HepG2 (cell line): ENCODE measurements around the gene LITAFD. TPM values are rescaled to one million over a fixed set of nuclear protein-coding genes. Genes with fewer than 3 reads are reported as not detected.
A peak's percentile ranks its signal among the peaks of the same experiment; 100 is the strongest.

ENCODE experiments used
- FOXC1 ChIP-seq: sonication (generic); formaldehyde crosslinking; IDR thresholded peaks from 2 replicates; pipeline ENCODE4 v1.8.0; 2022; ENCODE audit warnings: mild to moderate bottlenecking, missing genetic modification reagents, borderline replicate concordance
- FOXM1 ChIP-seq: sonication (generic); formaldehyde crosslinking; IDR thresholded peaks from 2 replicates; pipeline ENCODE4 v1.5.0; 2020; ENCODE audit warnings: missing genetic modification reagents
- HNRNPL ChIP-seq: fragments of 200-400 bp; formaldehyde crosslinking; IDR thresholded peaks from 2 replicates; pipeline ENCODE4 v1.6.1; 2017; ENCODE audit warnings: mild to moderate bottlenecking, low read depth, low read length
- MLLT10 ChIP-seq: sonication (generic); formaldehyde crosslinking; IDR thresholded peaks from 2 replicates; pipeline ENCODE4 v1.4.0; 2020; ENCODE audit warnings: missing genetic modification reagents
- NFRKB ChIP-seq: fragments of 450-650 bp; IDR thresholded peaks from 2 replicates; pipeline ENCODE4 v1.6.1; 2017
- NFYC ChIP-seq: IDR thresholded peaks from 2 replicates; pipeline ENCODE4 v1.6.1; 2016; ENCODE audit warnings: missing genetic modification reagents, missing compliant biosample characterization
- RBFOX2 ChIP-seq: fragments of 200-400 bp; formaldehyde crosslinking; IDR thresholded peaks from 2 replicates; pipeline ENCODE4 v1.6.1; 2017; ENCODE audit warnings: low read depth, mild to moderate bottlenecking, low read length
- SNAPC5 ChIP-seq: sonication (generic); formaldehyde crosslinking; IDR thresholded peaks from 2 replicates; pipeline ENCODE4 v1.8.1; 2023; ENCODE audit warnings: mild to moderate bottlenecking, missing genetic modification reagents, borderline replicate concordance
- TCF7 ChIP-seq: sonication (generic); IDR thresholded peaks from 2 replicates; pipeline ENCODE4 v1.6.1; 2016; ENCODE audit warnings: antibody characterized with exemption, low read depth
- ZBTB42 ChIP-seq: sonication (generic); formaldehyde crosslinking; IDR thresholded peaks from 2 replicates; pipeline ENCODE4 v1.5.0; 2020; ENCODE audit warnings: mild to moderate bottlenecking, missing genetic modification reagents
- ZFY ChIP-seq: sonication (generic); formaldehyde crosslinking; IDR thresholded peaks from 2 replicates; pipeline ENCODE4 v1.4.0; 2020; ENCODE audit warnings: missing genetic modification reagents
- ZKSCAN8 ChIP-seq: IDR thresholded peaks from 2 replicates; pipeline ENCODE4 v1.6.1; 2016; ENCODE audit warnings: borderline replicate concordance, missing genetic modification reagents, missing compliant biosample characterization
- ZNF142 ChIP-seq: sonication (generic); formaldehyde crosslinking; IDR thresholded peaks from 2 replicates; pipeline ENCODE4 v1.4.0; 2020; ENCODE audit warnings: missing genetic modification reagents
- ZNF276 ChIP-seq: sonication (generic); formaldehyde crosslinking; IDR thresholded peaks from 2 replicates; pipeline ENCODE4 v1.4.0; 2020; ENCODE audit warnings: mild to moderate bottlenecking, low read depth, missing genetic modification reagents
- ZNF34 ChIP-seq: sonication (generic); formaldehyde crosslinking; IDR thresholded peaks from 2 replicates; pipeline ENCODE4 v1.4.0; 2020; ENCODE audit warnings: mild to moderate bottlenecking, missing genetic modification reagents, borderline replicate concordance
- ZNF468 ChIP-seq: sonication (generic); formaldehyde crosslinking; IDR thresholded peaks from 2 replicates; pipeline ENCODE4 v1.8.0; 2022; ENCODE audit warnings: mild to moderate bottlenecking, moderate library complexity, missing genetic modification reagents
- ZNF883 ChIP-seq: sonication (generic); formaldehyde crosslinking; IDR thresholded peaks from 2 replicates; pipeline ENCODE4 v1.5.1; 2020; ENCODE audit warnings: mild to moderate bottlenecking, missing genetic modification reagents; ENCODE audit errors: not compliant biosample characterization
- polyA plus RNA-seq, 8 experiments: library from polyadenylated mRNA; depleted of rRNA in 3 of 8; stranded (reverse) in 7 of 8; unstranded in 1 of 8; fragments of >200 nt; fragmentation: Illumina TruSeq in 4 of 8; extraction: Trizol in 4 of 8; gene quantifications; 2 replicates each; pipeline versions ENCODE4 v1.2.1 to v1.2.3, GENCODE V29; 2011 to 2016; ENCODE audit warnings: low read depth in 4 of 8, missing spikeins in 1 of 8, mixed read lengths in 1 of 8; ENCODE audit not compliant: insufficient read depth in 1 of 8
- total RNA-seq, 5 experiments: library from RNA; depleted of rRNA; stranded (reverse); fragments of >200 nt; fragmentation: Illumina TruSeq; extraction: Trizol; gene quantifications; 2 replicates each; pipeline ENCODE4 v1.2.3, GENCODE V29; 2016; ENCODE audit warnings: low read depth in 1 of 5
- TF ChIP-seq, protein P1 (sequence below): IDR thresholded peaks from 2 replicates; pipeline ENCODE4 v1.6.1; 2016; ENCODE audit warnings: missing biosample characterization, missing genetic modification reagents, low read depth

LITAFD gene
- total and polyA plus RNA-seq, 2 of the 13 experiments (the other 11 are each of a cell fraction or from before 2014, with no cell fraction given), result not detected

- no peak; the same call in 1 of the 2 replicates for TF ChIP-seq ZNF142 (CRISPR knock-in tag)
- TF ChIP-seq FOXM1 (CRISPR knock-in tag), result no peak
- TF ChIP-seq MLLT10 (CRISPR knock-in tag), result no peak
- peak; percentile 93 for TF ChIP-seq ZKSCAN8 (CRISPR knock-in tag)
- TF ChIP-seq ZNF34 (CRISPR knock-in tag), result no peak
- peak; percentile 77; the same call in 1 of the 2 replicates for TF ChIP-seq FOXC1
- TF ChIP-seq TCF7, result peak; percentile 34; the same call in 1 of the 2 replicates
- no peak; the same call in 1 of the 2 replicates for TF ChIP-seq RBFOX2
- 0 out of 2 replicates have a peak, but pooled peaks have one; percentile 58 for TF ChIP-seq ZBTB42
- TF ChIP-seq ZFY, result peak; percentile 73
- TF ChIP-seq ZNF276 (CRISPR knock-in tag), result no peak
- TF ChIP-seq, protein P1, sequence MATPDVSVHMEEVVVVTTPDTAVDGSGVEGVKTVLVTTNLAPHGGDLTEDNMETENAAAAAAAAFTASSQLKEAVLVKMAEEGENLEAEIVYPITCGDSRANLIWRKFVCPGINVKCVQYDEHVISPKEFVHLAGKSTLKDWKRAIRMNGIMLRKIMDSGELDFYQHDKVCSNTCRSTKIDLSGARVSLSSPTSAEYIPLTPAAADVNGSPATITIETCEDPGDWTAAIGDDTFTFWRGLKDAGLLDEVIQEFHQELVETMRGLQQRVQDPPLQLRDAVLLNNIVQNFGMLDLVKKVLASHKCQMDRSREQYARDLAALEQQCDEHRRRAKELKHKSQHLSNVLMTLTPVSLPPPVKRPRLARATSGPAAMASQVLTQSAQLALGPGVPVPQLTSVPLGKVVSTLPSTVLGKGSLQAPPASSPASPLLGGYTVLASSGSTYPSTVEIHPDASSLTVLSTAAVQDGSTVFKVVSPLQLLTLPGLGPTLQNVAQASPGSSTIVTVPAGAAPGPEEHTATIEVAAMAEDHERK (CRISPR knock-in tag), result 0 out of 2 replicates have a peak, but pooled peaks have one; percentile 45
- no peak for TF ChIP-seq NFYC (CRISPR knock-in tag)
- TF ChIP-seq NFRKB, result no peak
- no peak for TF ChIP-seq HNRNPL
- peak; percentile 52 for TF ChIP-seq ZNF883 (CRISPR knock-in tag)
- TF ChIP-seq SNAPC5 (CRISPR knock-in tag), result no peak
- TF ChIP-seq ZNF468 (CRISPR knock-in tag), result peak; percentile 95
Observed at GRCh38 chr16:8859913-8860881, 22.0 kb upstream of the LITAFD start (continued).
